ENCODE data around the gene KIAA1755. TPM values are rescaled to one million over a fixed set of nuclear protein-coding genes. Genes with fewer than 3 reads are reported as not detected.
"Not testable (repeated sequence)": the region's sequence is repeated elsewhere in the genome, so short reads cannot be mapped to it uniquely, and the experiment has no call there.

Gene KIAA1755
- polyA plus RNA-seq, 12 donors, result 7.1 to 15.1 (median 9.4) TPM; not detected in 1

GRCh38 chr20:38267296-38267695 is 6.8 kb upstream of the KIAA1755 start:
- DNase-seq, result no peak

DNA sequence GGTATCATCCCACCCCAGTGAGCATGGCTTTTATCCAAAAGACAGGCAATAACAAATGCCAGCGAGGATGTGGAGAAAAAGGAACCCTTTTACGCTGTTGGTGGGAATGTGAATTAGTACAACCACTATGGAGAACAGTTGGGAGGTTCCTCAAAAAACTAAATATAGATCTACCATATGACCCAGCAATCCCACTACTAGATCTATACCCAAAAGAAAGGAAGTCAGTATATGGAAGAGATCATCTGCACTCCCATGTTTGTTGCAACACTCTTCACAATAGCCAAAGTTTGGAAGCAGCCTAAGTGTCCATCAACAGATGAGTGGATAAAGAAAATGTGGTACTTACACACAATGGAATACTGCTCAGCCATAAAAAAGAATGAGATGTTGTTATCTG is 5.9 kb upstream of the KIAA1755 start:
- no peak for DNase-seq

DNA sequence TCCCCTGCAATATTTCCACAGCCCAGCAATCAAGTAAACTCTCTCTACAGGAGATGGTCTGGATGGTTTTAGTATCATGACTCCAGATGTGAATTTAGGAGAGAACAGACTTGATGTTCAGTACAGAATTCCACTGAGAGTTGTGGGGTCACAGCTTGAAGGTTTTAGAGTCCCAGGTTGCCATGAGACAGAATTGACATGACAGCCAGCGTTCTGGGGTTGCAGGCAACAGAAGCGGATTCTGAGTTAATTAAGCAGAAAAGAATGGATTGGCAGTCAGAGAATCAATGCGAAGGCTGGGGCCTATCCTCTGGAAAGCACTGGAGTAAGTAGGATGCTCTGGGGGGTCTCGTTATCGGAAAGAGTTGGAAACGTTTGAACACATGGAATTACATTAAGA is 2.4 kb upstream of the KIAA1755 start:
- no peak for DNase-seq

DNA sequence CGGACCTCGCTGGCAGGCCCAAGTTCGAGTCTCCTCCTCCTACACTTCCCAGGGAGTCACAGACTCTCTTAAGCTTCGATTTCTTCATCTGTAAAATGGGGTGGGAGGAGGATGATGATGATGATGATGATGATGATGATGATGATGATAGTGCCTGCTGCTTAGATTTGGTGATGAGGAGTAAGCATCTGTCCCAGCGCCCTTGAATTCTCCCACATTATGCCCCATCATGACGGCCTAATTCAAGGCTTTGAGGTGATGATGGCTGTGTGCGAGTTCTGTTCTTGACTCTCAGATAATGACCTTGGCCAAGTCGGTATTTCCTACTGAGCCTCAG is 487 bp upstream of the KIAA1755 start:
- DNase-seq, result no peak

DNA sequence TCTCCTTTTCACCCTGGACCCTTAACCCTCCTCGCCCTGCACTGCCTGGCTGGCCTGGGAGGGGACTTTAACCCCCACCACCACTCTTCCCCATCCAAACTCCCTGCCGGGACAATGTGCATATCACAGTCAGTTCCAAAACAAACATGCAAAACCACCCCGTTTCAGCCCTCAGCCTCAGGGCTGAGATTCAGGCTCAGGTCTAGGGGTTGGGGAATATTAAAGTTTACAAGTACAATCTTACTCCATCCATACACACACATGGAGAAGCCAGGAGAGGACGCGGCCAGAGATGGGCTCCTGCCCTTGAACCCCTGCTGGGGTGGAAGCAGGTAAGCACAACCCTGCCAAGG is 534 bp downstream of the KIAA1755 start:
- DNase-seq, result no peak

GRCh38 chr20:38258545-38259215 is 1.9 kb downstream of the KIAA1755 start:
- DNase-seq, result no peak

DNA sequence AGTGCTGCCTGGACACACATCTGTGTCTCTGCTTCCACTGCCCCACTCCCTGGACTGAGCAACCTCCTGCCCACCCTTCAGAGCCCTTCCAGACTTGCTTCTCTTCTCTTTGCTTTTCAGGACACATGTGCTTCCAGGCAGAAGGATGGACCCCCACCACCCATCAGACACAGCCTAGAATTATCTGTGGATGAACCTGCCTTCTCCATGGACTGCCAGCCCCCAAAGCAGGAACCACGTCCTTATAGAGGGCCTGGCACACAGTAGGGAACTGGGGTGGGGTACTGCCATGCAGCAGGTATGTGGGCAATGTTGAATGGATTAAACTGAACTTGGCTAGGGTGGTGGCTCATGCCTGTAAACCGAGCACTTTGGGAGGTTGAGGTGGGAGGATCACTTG is 3.6 kb downstream of the KIAA1755 start:
- no peak for DNase-seq

DNA sequence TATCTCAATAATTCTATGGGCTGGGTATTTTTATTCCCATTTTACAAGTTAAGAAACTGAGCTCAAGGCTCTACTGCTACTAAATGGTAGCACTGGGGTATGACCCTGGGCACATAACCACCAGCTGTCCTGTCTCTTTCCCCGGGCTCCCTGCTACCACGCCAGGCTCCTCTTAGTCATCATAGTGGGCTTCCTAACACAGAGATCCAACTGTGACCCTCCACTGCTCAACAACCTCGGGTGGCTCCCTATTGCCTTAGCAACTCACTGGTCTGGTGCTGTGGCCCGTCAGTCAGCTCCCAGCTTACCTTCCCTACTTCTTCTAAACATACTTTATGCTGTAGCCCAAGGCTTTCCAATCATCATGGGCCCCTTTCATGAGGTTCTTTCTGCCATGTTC is 4.5 kb downstream of the KIAA1755 start:
- no peak for DNase-seq

DNA sequence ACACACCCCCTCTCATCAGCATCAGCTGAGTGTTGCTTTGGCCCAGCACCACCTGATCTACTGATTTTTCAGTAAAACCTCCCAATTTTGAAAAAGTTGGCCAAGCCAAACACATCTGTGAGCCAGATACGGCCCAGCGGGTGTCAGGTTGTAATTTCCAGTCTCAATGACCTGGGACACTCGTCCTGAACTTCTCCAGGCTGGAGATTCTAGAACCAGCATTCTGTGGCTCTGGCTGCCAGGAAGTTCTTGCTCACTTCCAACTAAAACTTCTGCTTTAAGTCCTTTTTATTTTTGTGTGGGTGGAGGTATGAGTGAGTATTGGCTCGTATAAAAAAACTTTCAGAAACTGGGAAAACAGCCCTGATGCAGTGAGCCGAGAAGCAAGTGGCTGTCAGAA is 5.1 kb downstream of the KIAA1755 start:
- peak; percentile 59 for DNase-seq

GRCh38 chr20:38254621-38255020 is 5.9 kb downstream of the KIAA1755 start:
- DNase-seq, result not testable (repeated sequence)

DNA sequence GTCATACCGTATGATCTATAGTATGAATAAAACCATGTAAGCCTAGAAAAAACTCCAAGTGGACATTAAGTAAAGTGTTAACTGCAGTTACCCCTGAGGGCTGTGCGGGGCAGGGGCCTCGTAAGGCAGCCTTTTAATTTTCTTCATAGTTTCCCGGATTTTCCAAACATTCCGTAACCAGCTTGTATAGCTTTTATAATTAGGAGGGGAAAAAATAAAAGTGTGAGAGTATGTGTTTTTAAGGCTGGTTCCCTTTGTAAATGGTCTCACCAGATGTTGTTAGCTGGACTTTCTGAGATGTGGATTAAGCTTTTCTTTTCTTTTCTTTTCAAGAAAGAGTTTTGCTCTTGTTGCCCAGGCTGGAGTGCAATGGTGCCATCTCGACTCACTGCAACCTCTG is 7.0 kb downstream of the KIAA1755 start:
- no peak for DNase-seq

GRCh38 chr20:38252292-38253288 is 7.9 kb downstream of the KIAA1755 start:
- DNase-seq, result no peak

DNA sequence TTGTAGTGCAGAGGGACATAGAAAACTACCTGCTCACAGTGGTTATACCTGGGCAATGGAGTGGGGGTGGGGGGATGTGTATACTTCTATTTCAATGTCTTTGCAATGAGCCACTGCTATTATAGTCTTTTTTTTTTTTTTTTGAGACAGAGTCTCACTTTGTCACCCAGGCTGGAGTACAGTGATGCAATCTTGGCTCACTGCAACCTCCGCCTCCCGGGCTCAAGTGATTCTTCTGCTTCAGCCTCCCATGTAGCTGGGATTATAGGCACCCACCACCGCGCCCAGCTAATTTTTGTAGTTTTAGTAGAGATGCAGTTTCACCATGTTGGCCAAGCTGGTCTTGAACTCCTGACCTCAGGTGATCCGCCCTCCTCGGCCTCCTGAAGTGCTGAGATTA is 9.1 kb downstream of the KIAA1755 start:
- not testable (repeated sequence) for DNase-seq

- DNase-seq, result no peak
Measured at GRCh38 chr20:38250609-38251008, 9.9 kb downstream of the KIAA1755 start.

GRCh38 chr20:38249536-38250310 is 10.8 kb downstream of the KIAA1755 start:
- DNase-seq, result no peak

DNA sequence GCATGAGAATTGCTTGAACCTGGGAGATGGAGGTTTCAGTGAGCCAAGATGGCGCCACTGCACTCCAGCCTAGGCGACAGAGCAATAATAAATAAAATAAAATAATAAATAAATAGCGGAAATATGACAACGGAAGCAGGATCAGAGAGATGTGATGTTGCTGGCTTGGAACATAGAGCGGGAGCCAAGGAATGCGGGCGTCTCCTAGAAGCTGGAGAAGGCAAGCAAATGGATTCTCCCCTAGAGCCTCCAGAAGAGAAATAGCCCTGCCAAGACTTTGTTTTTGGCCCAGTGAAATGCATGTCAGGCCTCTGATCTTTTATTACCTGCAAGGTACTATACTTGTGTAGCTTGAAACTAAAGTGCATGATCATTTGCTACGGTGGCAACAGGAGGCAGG is 12.4 kb downstream of the KIAA1755 start:
- peak; percentile 70 for DNase-seq

GRCh38 chr20:38247725-38248124 is 12.8 kb downstream of the KIAA1755 start:
- DNase-seq, result not testable (repeated sequence)

- DNase-seq, result no peak
Measured at GRCh38 chr20:38247166-38247509, 13.4 kb downstream of the KIAA1755 start.

- peak; percentile 90 for DNase-seq
Measured at GRCh38 chr20:38246357-38247165, 14.0 kb downstream of the KIAA1755 start.

- no peak for DNase-seq
Measured at GRCh38 chr20:38245753-38246152, 14.8 kb downstream of the KIAA1755 start.

- DNase-seq, result no peak
Measured at GRCh38 chr20:38243709-38244020, 16.9 kb downstream of the KIAA1755 start.

All from muscle of arm (tissue), 12 donors.